Mucosa of rectum (tissue), 2 donors: ENCODE measurements around the gene APH1B.

ENCODE experiments used
- H3K27ac ChIP-seq, 2 donors: one replicate each; pipeline ENCODE4 v1.7.0; 2013; ENCODE audit warnings: inconsistent platforms in 2 of 2, low read depth in 2 of 2, low read length in 2 of 2
- H3K27me3 ChIP-seq, 2 donors: one replicate each; pipeline ENCODE4 v1.7.0; 2013; ENCODE audit warnings: low read length in 2 of 2; ENCODE audit not compliant: control insufficient read depth in 2 of 2, insufficient read depth in 2 of 2
- H3K36me3 ChIP-seq, 2 donors: one replicate each; pipeline ENCODE4 v1.7.0; 2013; ENCODE audit warnings: low read length in 2 of 2; ENCODE audit not compliant: control insufficient read depth in 2 of 2, insufficient read depth in 2 of 2
- H3K4me1 ChIP-seq, 2 donors: one replicate each; pipeline ENCODE4 v1.7.0; 2013; ENCODE audit warnings: low read length in 2 of 2, mild to moderate bottlenecking in 1 of 2; ENCODE audit not compliant: control insufficient read depth in 2 of 2, insufficient read depth in 2 of 2
- H3K4me3 ChIP-seq, 2 donors: one replicate each; pipeline ENCODE4 v1.7.0; 2013; ENCODE audit warnings: low read length in 2 of 2
- H3K9ac ChIP-seq, 2 donors: one replicate each; pipeline ENCODE4 v1.7.0; 2013; ENCODE audit warnings: low read length in 2 of 2, low read depth in 1 of 2, mild to moderate bottlenecking in 1 of 2
- H3K9me3 ChIP-seq, 2 donors: one replicate each; pipeline ENCODE4 v1.7.0; 2013; ENCODE audit warnings: low read length in 2 of 2; ENCODE audit not compliant: control insufficient read depth in 2 of 2
- donor health status: healthy.
- donor health status: Normal muscosa, but diverticular disease.

The APH1B gene

DNA sequence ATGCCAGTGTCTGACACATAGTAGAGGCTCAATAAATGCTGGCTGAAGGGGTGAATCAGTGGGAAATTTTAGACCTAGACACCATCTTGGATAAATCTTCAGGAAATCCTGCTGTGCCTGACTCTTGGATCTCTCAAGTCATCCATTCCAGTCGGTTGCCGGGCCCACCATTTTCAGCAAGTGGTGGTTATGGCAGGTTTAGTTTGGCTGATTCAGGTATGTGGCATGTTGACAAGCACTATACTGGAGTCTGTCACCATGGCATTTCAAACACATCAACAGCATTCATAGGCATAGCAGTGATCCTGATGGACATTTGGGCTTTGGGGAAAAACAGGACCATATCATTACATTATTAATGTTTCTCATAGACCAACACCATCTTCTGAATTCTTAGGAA is 25.7 kb upstream of the APH1B start:
- no peak overlapping the region for H3K9ac ChIP-seq
- no peaks in the 10 kb centered on the region for H3K4me1 ChIP-seq
- no peaks in the 10 kb centered on the region for H3K9me3 ChIP-seq
- H3K36me3 ChIP-seq = peaks cover 3 to 12% of the 10 kb centered on the region in 2 donors
- H3K4me3 ChIP-seq = no peak overlapping the region
- H3K27me3 ChIP-seq = no peaks in the 10 kb centered on the region
- H3K27ac ChIP-seq = no peak overlapping the region

GRCh38 chr15:63252292-63252691 is 25.1 kb upstream of the APH1B start:
- Histone ChIP-seq H3K4me3 (no peak overlapping the region), H3K4me1 (no peaks in the 10 kb centered on the region), H3K9ac (no peak overlapping the region), H3K27me3 (no peaks in the 10 kb centered on the region), H3K27ac (no peak overlapping the region), H3K36me3 (peaks cover 3 to 12% of the 10 kb centered on the region in 2 donors), H3K9me3 (no peaks in the 10 kb centered on the region)

GRCh38 chr15:63254991-63255390 is 22.4 kb upstream of the APH1B start:
- Histone ChIP-seq H3K27ac (no peak overlapping the region), H3K9ac (no peak overlapping the region), H3K4me1 (no peaks in the 10 kb centered on the region), H3K27me3 (no peaks in the 10 kb centered on the region), H3K9me3 (no peaks in the 10 kb centered on the region), H3K36me3 (peaks cover 3 to 18% of the 10 kb centered on the region in 2 donors), H3K4me3 (no peak overlapping the region)

DNA sequence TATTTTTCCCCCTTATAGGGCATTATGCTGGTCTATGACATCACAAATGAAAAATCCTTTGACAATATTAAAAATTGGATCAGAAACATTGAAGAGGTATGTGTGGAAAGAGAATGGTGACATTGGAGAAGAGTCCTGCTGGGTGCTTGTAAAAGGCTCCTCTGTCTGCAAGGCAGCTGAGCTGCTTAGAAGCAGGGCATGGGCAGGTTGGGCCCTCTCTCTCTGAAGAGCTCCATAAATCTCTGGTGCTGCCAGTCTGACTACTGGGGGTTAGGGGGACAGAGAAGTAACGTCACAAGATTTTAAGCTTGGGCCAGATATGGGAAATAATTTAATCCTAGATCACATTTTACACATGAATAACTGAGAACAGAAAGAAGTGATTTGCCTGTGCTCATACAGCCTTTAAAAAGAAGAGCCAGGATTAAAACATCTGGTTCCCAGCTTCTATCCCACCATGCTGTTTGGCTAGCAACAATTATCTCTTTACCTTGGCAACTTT is 21.9 kb upstream of the APH1B start:
- H3K36me3 ChIP-seq = peaks cover 3 to 18% of the 10 kb centered on the region in 2 donors
- H3K9me3 ChIP-seq = no peaks in the 10 kb centered on the region
- H3K27ac ChIP-seq = no peak overlapping the region
- no peak overlapping the region for H3K4me3 ChIP-seq
- no peak overlapping the region for H3K9ac ChIP-seq
- no peaks in the 10 kb centered on the region for H3K27me3 ChIP-seq
- no peaks in the 10 kb centered on the region for H3K4me1 ChIP-seq

GRCh38 chr15:63256433-63257274 is 20.8 kb upstream of the APH1B start:
- Histone ChIP-seq H3K9me3 (no peaks in the 10 kb centered on the region), H3K36me3 (peaks cover 2 to 13% of the 10 kb centered on the region in 2 donors), H3K9ac (no peak overlapping the region)

GRCh38 chr15:63258658-63259057 is 18.7 kb upstream of the APH1B start:
- Histone ChIP-seq H3K27me3 (no peaks in the 10 kb centered on the region), H3K4me3 (no peak overlapping the region), H3K36me3 (peaks cover 2 to 18% of the 10 kb centered on the region in 2 donors), H3K9ac (no peak overlapping the region), H3K27ac (no peak overlapping the region), H3K4me1 (no peaks in the 10 kb centered on the region), H3K9me3 (no peaks in the 10 kb centered on the region)

More at GRCh38 chr15:63256433-63257274, 20.8 kb upstream of the APH1B start:
- Histone ChIP-seq H3K4me1 (no peaks in the 10 kb centered on the region), H3K27ac (no peak overlapping the region), H3K27me3 (no peaks in the 10 kb centered on the region), H3K4me3 (no peak overlapping the region)

GRCh38 chr15:63260791-63261190 is 16.6 kb upstream of the APH1B start:
- Histone ChIP-seq H3K36me3 (peaks cover 2 to 20% of the 10 kb centered on the region in 2 donors), H3K4me3 (no peak overlapping the region), H3K4me1 (no peaks in the 10 kb centered on the region), H3K27me3 (no peaks in the 10 kb centered on the region), H3K9me3 (no peaks in the 10 kb centered on the region), H3K27ac (no peak overlapping the region), H3K9ac (no peak overlapping the region)

DNA sequence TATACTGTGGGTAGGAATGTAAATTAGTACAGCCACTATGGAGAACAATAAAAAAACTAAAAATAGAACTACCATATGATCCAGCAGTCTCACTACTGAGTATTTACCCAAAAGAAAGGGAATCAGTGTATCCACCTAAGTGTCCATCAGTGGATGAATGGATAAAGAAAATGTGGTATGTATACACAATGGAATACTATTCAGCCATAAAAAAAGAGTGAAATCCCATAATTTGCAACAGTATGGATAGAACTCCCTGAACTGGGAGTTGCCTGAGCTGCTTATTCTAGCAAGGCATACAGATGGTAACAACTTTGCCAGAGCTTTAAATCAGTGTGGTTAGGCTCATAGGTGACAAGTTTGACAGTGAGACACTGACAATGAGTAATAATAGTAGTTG is 16.1 kb upstream of the APH1B start:
- Histone ChIP-seq H3K27ac (no peak overlapping the region), H3K9me3 (no peaks in the 10 kb centered on the region), H3K4me3 (no peak overlapping the region), H3K9ac (no peak overlapping the region), H3K4me1 (no peaks in the 10 kb centered on the region), H3K36me3 (peaks cover 2 to 20% of the 10 kb centered on the region in 2 donors), H3K27me3 (no peaks in the 10 kb centered on the region)

GRCh38 chr15:63263519-63263918 is 13.9 kb upstream of the APH1B start:
- Histone ChIP-seq H3K27ac (no peak overlapping the region), H3K4me3 (no peak overlapping the region), H3K36me3 (peaks cover 2 to 18% of the 10 kb centered on the region in 2 donors), H3K9ac (no peak overlapping the region), H3K27me3 (no peaks in the 10 kb centered on the region), H3K4me1 (no peaks in the 10 kb centered on the region), H3K9me3 (no peaks in the 10 kb centered on the region)

DNA sequence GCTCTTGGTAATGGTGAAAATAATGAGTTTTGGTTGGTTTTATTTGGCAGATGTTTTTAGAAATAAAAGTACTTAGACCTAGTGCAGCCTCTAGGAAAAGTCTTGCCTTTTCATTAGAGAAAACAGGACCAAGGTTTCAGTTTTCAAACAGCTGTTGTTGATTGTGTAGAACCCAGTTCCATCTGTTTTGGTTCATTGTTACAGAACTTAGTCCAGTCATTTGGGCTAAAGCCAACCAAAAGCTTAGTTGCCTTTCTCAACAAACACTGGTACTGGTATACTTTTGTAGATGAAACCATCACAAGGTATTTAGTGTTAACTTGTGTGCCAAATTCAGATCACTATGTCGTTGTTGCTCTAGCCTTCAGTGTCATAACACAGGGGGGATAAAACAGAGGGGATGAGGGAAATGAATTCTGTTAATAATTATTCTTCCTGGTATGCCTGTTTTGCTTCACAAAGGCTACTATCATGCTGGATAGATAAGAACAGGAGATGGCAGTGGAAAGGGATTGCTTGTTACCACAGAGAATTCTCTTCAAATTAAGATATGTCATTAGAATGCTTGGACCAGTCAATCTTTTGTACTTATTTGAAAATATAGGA is 12.6 kb upstream of the APH1B start:
- Histone ChIP-seq H3K27ac (no peak overlapping the region), H3K36me3 (peaks cover 2 to 14% of the 10 kb centered on the region in 2 donors)

More for the DNA sequence above, 12.6 kb upstream of the APH1B start:
- Histone ChIP-seq H3K4me1 (no peaks in the 10 kb centered on the region), H3K9me3 (no peaks in the 10 kb centered on the region), H3K27me3 (no peaks in the 10 kb centered on the region), H3K9ac (no peak overlapping the region), H3K4me3 (no peak overlapping the region)
